Hematopoietic multipotent progenitor cell treated with erythropoietin and hydrocortisone succinate and interleukin-3 and kit ligand, for 15 days (in vitro differentiated cells): ENCODE measurements around the gene NOPCHAP1.
"Not testable (repeated sequence)": the region's sequence is repeated elsewhere in the genome, so short reads cannot be mapped to it uniquely, and the experiment has no call there.

ENCODE experiments used
- DNase-seq: peaks from one replicate; pipeline ENCODE4 v3.0.0-alpha.2; 2015; ENCODE audit warnings: low spot score

Gene NOPCHAP1

DNA sequence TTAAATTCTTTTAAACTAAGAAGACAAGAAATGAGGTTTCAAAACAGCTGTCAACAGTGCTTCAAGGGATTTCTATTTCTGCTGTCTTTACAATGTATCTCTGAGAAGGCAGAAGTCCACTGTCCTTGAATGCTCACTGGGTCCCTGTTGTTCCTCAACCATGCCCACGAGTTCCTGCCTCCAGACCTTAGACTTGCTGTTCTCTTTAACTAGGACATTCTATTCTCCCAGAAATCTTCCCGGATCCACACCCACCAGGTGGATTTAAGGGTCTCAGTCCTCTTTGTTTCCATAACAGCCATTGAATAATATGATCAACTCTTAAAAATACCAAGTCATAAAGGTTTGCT is 21.3 kb upstream of the NOPCHAP1 start:
- DNase-seq = no peak

- no peak for DNase-seq
Observed at GRCh38 chr12:104966677-104967076, 19.4 kb upstream of the NOPCHAP1 start.

- DNase-seq = no peak
Observed at GRCh38 chr12:104969343-104969742, 16.8 kb upstream of the NOPCHAP1 start.

- no peak for DNase-seq
Observed at GRCh38 chr12:104971306-104971705, 14.8 kb upstream of the NOPCHAP1 start.

DNA sequence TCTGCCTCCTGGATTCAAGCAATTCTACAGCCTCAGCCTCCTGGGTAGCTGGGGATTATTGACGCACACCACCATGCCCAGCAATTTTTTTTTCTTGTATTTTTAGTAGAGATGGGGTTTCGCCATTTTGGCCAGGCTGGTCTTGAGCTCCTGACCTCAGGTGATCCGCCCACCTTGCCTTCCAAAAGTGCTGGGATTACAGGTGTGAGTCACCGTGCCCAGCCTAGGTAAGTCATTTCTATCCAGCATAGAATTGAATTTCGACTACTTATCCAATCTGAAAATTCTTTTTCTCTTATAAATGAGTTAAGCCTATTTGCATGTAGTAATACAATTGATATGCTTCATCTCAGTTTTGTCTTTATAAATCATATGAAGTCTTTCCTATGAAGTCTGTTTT is 12.9 kb upstream of the NOPCHAP1 start:
- DNase-seq = no peak

- no peak for DNase-seq
Observed at GRCh38 chr12:104974626-104975290, 11.4 kb upstream of the NOPCHAP1 start.

- no peak for DNase-seq
Observed at GRCh38 chr12:104975587-104976343, 10.4 kb upstream of the NOPCHAP1 start.

- no peak for DNase-seq
Observed at GRCh38 chr12:104976703-104977102, 9.4 kb upstream of the NOPCHAP1 start.

- not testable (repeated sequence) for DNase-seq
Observed at GRCh38 chr12:104977688-104978087, 8.4 kb upstream of the NOPCHAP1 start.

GRCh38 chr12:104985206-104985605 is 910 bp upstream of the NOPCHAP1 start:
- no peak for DNase-seq

GRCh38 chr12:104990950-104991349 is 4.8 kb downstream of the NOPCHAP1 start:
- no peak for DNase-seq

DNA sequence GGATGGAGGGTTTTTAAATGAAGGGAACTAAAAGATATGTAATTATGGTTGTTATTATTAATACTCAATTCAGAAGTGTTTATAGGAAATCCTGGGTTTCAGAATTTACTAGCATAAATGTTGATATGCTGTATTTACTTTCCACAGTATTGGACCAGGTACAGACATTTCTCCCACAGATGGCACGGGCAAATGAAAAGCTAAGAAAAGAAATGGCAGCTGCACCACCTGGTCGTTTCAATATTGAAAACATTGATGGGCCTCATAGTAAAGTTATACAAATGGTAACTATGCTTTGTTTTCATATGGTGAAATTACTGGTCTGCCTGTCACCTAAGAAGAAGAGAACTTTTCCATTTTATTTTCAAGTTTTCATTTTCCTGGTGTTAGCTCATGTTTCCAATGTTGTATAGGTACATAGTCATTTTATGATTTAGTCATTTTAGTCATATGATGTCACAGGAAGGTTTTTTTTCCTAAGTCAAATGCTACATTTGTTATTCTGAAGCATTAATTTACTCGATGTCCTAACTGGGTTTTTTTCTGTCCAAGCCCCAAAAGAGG is 5.5 kb downstream of the NOPCHAP1 start:
- no peak for DNase-seq

- no peak for DNase-seq
Observed at GRCh38 chr12:104994336-104994735, 8.2 kb downstream of the NOPCHAP1 start.

DNA sequence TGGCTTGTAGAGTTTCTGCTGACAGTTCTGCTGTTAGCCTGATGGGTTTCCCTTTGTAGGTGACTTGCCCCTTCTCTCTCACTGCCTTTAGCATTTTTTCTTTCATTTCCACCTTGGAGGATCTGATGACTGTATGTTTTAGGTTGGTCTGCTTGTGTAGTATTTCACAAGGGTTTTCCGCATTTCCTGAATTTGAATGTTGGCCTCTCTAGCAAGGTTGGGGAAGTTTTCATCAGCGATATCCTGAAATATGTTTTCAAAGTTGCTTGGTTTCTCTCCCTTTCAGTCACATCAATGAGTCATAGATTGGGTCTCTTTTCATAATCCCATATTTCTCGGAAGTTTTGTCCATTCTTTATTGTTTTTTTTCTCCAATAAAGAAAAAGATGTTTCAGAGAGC is 11.4 kb downstream of the NOPCHAP1 start:
- DNase-seq = no peak

DNA sequence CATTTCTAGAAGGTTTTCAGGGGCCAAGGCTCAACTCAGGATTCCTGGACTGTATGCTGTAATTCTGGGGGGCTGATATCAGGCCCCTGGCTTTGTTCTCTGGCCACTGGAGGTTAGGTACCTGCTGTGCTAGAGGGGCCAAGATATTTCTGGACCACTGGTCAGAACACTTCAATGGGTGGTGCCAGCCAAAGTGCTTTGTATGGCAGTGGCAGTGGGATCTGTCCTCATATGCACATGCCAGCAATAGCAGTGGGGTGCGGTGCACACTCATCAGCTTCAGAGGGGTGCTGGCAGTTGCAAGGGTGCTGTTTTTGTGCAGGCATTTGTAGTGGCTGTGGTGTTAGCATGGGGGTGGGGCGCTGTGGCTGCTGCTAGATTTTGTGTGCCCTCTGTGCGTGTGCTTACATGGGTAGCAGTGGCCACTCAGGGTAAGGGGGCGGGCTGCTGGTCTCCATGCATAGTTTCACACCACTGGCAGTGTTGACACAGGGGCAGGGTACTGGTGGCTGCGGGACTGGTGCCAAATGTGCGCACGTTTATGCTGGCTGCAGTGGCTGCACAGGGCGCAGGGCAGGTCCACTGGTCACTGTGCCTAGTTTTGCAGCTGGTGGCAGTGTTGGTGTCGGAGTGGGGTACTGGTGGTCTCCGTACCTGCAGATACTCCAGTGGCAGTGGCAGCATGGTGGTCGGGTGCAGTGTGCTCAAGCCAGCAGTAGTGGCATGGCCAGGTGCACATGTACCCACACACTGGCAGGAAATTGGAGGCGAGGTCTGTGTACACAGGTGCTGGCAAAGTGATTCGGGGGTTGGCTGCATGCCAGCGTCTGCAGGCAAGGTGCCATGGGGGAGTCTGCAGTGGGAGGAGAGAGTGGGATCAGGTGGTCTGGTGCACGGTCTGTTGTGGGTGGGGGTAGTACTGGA is 12.6 kb downstream of the NOPCHAP1 start:
- DNase-seq = no peak

DNA sequence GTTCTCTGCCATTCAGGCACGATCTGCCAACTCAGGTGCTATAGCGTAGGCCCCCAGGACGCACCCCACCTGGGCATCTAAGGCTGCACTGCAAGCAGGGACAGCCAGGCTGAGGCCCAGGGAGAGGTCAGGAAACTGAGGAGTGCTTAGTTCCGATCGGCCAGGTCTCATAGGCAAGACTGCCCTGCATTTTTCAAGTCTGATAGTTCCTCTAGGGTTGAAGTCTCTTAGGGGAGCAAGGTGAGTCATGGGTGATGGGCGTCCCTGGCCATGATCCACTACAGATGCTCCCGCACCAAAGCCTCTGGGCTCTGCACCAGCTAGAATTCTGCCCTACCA is 13.2 kb downstream of the NOPCHAP1 start:
- DNase-seq = no peak

GRCh38 chr12:105001476-105001875 is 15.4 kb downstream of the NOPCHAP1 start:
- no peak for DNase-seq

GRCh38 chr12:105013892-105014291 is 27.8 kb downstream of the NOPCHAP1 start:
- no peak for DNase-seq

DNA sequence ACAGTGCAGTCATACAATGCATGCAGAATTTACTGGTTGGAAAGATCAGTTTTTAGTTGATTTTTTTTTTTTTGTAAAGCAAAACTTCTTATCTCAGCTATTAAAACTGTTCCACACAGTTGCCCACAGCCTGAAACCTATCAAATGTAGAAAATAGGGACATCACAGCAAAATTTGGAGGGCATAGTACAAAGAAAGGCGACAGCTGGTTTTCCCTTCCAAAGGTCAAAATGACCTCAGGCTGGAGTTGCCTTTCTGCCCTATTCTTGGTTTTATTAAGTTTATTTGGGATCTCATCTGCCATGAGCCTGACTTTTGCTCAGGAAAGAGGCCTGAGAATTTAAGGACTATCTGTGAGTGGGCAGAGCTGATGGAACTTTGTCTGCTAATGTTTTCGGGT is 28.5 kb downstream of the NOPCHAP1 start:
- DNase-seq = no peak

- DNase-seq = no peak
Observed at GRCh38 chr12:105015543-105015942, 29.4 kb downstream of the NOPCHAP1 start.

GRCh38 chr12:105018012-105018411 is 31.9 kb downstream of the NOPCHAP1 start:
- no peak for DNase-seq

- no peak for DNase-seq
Observed at GRCh38 chr12:105018776-105019175, 32.7 kb downstream of the NOPCHAP1 start.
